ENCODE data around the gene MIGA1. TPM values are rescaled to one million over a fixed set of nuclear protein-coding genes. Genes with fewer than 3 reads are reported as not detected.

MIGA1 gene
- total RNA-seq, 1 donor from 2014 or later: 14.5 TPM

DNA sequence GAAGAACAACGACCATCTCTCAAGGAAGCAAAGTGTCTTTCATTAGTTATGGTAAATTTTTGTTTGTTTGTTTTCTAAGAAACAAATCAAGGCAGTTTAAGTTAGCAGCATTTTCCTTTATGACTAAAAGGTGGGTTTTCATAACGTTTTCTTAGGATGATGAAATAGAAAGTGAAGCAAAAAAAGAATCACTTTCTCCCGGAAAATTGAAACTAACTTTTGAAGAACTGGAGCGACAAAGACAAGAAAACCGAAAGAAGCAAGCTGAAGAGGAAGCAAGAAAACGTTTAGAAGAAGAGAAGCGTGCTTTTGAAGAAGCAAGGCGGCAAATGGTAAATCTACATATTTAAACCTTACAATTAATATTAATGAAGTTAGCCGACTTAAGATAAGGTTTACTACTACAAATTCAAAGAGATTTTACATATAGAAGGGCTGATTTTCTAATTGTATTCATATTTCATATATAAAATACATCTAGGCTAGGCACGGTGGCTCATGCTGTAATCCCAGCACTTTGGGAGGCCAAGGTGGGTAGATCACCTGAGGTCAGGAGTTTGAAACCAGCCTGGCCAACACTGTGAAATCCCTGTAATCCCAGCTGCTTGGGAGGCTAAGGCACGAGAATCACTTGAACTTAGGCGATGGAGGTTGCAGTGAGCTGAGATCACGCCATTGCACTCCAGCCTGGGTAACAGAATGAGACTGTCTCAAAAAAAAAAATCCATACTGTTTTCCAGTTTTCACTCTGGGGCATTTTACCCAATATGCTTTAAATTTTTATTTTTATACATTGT lies 147.3 kb downstream of the MIGA1 start:
- H3K4me3 Mint-ChIP-seq: no peak overlapping the region
- no peak overlapping the region for H3K27ac Mint-ChIP-seq
- H3K4me1 Mint-ChIP-seq (ENCODE audit: unreplicated experiment): no peaks in the 10 kb centered on the region
- TF ChIP-seq, protein P1, sequence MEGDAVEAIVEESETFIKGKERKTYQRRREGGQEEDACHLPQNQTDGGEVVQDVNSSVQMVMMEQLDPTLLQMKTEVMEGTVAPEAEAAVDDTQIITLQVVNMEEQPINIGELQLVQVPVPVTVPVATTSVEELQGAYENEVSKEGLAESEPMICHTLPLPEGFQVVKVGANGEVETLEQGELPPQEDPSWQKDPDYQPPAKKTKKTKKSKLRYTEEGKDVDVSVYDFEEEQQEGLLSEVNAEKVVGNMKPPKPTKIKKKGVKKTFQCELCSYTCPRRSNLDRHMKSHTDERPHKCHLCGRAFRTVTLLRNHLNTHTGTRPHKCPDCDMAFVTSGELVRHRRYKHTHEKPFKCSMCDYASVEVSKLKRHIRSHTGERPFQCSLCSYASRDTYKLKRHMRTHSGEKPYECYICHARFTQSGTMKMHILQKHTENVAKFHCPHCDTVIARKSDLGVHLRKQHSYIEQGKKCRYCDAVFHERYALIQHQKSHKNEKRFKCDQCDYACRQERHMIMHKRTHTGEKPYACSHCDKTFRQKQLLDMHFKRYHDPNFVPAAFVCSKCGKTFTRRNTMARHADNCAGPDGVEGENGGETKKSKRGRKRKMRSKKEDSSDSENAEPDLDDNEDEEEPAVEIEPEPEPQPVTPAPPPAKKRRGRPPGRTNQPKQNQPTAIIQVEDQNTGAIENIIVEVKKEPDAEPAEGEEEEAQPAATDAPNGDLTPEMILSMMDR (conservative IDR thresholded peaks at IDR 0.05): no peak
- H3K36me3 Mint-ChIP-seq: peaks cover 5% of the 10 kb centered on the region
- H3K27me3 Mint-ChIP-seq: no peaks in the 10 kb centered on the region
- DNase-seq (ENCODE audit: extremely low spot score, unreplicated experiment): no peak
- H3K9me3 Mint-ChIP-seq: no peaks in the 10 kb centered on the region

DNA sequence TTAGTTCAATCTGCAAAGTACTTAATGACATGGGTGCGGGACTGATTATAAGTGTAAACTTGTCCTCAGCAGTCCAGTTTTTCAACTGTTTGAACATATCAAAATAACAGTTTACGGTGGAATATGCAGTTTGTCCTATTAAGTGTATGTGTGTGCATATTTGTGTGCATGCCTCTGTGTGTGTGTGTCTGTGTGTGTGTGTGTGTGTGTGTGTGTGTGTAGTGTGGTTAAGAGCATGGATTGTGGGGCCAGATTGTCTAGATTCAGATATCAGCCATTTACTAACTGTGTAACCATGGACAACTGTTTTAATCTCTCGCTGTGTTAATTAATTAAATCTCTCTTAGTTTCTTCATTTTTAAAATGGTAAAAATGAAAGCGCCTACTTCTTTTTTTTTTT lies 148.0 kb downstream of the MIGA1 start:
- Mint-ChIP-seq H3K27ac (no peak overlapping the region), H3K36me3 (peaks cover 5% of the 10 kb centered on the region), H3K4me1 (ENCODE audit: unreplicated experiment) (no peaks in the 10 kb centered on the region), H3K27me3 (no peaks in the 10 kb centered on the region), H3K9me3 (no peaks in the 10 kb centered on the region), H3K4me3 (no peak overlapping the region)
- no peak for DNase-seq (ENCODE audit: extremely low spot score, unreplicated experiment)
- TF ChIP-seq, protein P1 (conservative IDR thresholded peaks at IDR 0.05): no peak

Other genes starting within 250 kb of the MIGA1 start
- gene ZZZ3, start 97.0 kb upstream of the MIGA1 start, total RNA-seq (ENCODE audit: low replicate concordance): 49.1 and 51.3 TPM in 2 replicates
- gene USP33, start 19.8 kb upstream of the MIGA1 start, total RNA-seq (ENCODE audit: low replicate concordance): 46.6 and 66.3 TPM in 2 replicates
- 0.38 and 2.8 TPM in 2 replicates for gene NEXN, start 109.0 kb downstream of the MIGA1 start, total RNA-seq (ENCODE audit: low replicate concordance)
- 123 and 220 TPM in 2 replicates for gene FUBP1, start 199.4 kb downstream of the MIGA1 start, total RNA-seq (ENCODE audit: low replicate concordance)
- gene DNAJB4, start 225.3 kb downstream of the MIGA1 start, total RNA-seq (ENCODE audit: low replicate concordance): 20.9 and 27.7 TPM in 2 replicates

Data from type B pancreatic cell (in vitro differentiated cells).